DLD1 (cell line): Measurements from ENCODE around the gene GRIA2.

Source experiments
- in situ Hi-C: cut with HindIII; loops from 2 replicates; pipeline ENCODE4 v1.10.0; 2017; ENCODE audit warnings: low sequenced_read_pairs

Gene GRIA2

DNA sequence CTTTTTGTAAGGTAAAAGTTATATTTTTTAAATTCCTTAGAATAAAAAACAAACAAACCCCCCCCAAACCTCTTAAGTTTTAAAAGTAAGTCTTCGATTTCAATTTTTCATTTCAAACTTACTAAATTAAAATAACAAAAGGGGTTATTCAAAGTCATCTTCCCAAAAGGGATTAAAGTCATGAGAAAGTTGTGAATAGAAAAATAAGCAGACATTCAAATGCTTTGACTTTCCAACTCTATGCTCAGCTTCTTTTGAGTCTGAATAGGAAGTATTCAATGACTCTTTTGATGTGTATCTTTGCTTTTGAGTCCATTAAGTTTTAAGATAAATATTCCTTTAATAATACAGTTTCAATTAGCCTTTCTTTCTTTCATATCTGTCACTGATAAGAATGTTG lies 138.3 kb downstream of the GRIA2 start:
- in situ Hi-C loops = no loop called here

DNA sequence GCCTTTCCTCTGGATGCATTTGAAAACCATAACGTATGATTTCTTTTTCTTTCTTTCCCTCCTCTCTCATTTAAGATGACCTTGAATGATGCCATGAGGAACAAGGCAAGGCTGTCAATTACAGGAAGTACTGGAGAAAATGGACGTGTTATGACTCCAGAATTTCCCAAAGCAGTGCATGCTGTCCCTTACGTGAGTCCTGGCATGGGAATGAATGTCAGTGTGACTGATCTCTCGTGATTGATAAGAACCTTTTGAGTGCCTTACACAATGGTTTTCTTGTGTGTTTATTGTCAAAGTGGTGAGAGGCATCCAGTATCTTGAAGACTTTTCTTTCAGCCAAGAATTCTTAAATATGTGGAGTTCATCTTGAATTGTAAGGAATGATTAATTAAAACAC lies 142.8 kb downstream of the GRIA2 start:
- in situ Hi-C loops = no loop called here

DNA sequence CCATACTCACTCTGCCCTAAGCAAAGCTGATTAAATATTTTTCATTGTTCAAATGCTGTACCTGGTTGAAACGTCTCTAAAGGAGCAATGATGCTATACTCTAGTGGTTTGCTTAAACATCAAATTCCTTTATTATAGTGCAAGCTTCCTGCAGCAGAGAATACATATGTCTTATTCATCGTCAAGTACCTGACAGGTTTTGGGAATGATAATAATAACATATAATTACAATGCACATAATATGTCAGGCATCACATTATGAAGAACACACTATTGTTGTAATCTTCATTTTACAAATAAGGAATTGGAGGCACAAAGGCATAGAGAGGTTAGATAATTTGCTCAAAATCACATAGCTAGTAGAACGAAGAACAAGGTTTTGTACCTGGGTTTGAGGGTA lies 151.6 kb downstream of the GRIA2 start:
- in situ Hi-C loops = no loop called here

DNA sequence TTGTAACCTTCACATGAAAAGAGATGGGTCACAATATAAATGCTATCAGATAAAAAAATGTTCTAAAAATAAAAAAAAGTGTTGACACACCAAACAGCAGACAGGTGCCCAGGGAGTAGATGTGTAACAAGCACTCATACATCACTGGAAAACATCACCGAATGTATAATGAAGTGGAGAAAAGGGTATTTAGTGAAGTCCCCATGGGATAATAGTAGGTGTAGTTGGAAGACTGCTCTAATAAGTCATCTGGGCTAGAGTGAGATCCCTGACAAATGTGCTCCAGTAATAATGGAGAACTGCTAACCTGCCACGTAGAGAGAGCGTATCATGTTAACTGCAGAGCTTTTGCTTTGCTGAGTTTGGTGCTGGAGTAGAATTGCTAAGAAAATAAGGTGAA lies 152.0 kb downstream of the GRIA2 start:
- in situ Hi-C loops = no loop called here

DNA sequence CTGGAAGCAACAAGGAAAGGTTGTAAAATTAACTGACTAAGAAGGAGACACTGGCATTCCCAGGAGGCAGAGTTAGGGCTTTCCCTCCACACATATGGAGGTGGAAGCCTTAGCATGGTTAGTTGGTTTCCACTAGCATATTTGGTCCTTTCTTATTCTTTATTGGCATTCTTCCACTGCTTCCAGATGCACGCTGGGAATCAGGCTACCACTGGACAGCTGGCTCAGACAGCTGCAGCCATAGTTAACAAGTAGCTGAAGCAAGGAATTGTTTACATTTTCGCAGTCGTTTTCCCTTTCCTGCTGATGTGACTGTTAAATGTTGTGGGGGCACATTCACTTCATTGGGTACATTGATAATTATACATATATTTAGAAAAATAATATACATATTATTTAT lies 169.2 kb downstream of the GRIA2 start:
- in situ Hi-C loops = no loop called here

DNA sequence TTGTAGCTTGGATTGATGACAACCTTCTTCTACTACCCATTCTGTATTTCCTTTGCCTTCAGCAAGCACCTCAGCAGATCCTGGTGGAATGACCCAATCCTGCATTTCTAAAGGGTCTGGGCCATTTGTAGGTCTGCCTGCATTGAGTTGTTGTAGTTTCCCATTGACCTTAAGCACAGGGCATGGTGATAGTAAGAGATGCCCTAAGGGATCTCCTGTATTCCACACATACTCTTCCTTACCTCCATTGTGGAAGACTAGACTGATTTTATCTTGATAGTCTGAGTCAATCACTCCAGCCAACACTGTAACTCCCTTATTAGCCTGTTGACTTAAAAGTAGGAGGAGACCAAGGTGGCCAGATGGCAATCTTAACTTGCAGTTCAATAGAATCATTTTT lies 184.5 kb downstream of the GRIA2 start:
- in situ Hi-C loops = no loop called here
